ENCODE data around the gene TGFBR3. TPM values are rescaled to one million over a fixed set of nuclear protein-coding genes. Genes with fewer than 3 reads are reported as not detected.

The TGFBR3 gene
- total and polyA plus RNA-seq, 2 experiments from 2014 or later, result 16.2 to 26.5 TPM

DNA sequence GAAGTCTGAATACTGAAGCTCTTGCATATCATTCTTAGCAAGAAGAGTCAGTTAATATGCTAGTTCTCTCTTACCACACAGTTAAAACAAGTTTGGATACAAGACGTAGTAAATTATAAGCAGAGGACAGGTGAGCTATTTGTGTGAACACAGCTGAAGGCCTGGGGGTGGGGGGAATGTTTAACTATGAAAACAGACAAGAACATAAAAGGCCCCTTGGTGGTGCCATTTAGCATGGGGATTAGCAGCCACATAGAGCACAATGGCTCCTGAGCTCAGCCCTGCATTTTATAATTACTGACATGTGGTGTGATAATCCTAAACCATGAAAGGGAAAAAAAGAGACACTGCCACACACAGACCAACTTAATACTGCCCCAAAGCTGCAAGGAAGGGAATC, 94.8 kb downstream of the TGFBR3 start:
- DNase-seq, result no peak
- H3K4me1 ChIP-seq (ENCODE audit: insufficient read depth), result peaks cover 28% of the 10 kb centered on the region
- TF ChIP-seq EZH2phosphoT487 (IDR thresholded peaks at IDR 0.05; ENCODE audit: insufficient read depth, low read depth) (no peak), EZH2 (IDR thresholded peaks at IDR 0.05; ENCODE audit: insufficient read depth, poor library complexity, severe bottlenecking) (no peak)
- H3K27ac ChIP-seq, result no peak overlapping the region
- H3K79me2 ChIP-seq (ENCODE audit: insufficient read depth), result peaks cover 33% of the 10 kb centered on the region
- WGBS, 2 experiments (ENCODE audit: low coverage in 1 of 2, low lambda C conversion rate in 2 of 2, missing lambda C conversion rate in 2 of 2), result 91 to 100% methylated on average over 1 of the region's 1 CpG
- H3F3A ChIP-seq (ENCODE audit: insufficient read depth), result peaks cover 28% of the 10 kb centered on the region
- H4K20me1 ChIP-seq (ENCODE audit: insufficient read depth), result no peaks in the 10 kb centered on the region
- in situ Hi-C loops (cut with MboI), result no loop called here
- no peak overlapping the region for H3K4me3 ChIP-seq
- no peaks in the 10 kb centered on the region for H3K27me3 ChIP-seq (replicated peaks; ENCODE audit: insufficient read depth)
- no peak overlapping the region for H3K4me2 ChIP-seq (ENCODE audit: unreplicated experiment)
- no peak overlapping the region for H2AFZ ChIP-seq
- H3K36me3 ChIP-seq (ENCODE audit: low read depth), result peaks cover 9% of the 10 kb centered on the region
- H3K9me2 ChIP-seq (ENCODE audit: insufficient read depth), result no peaks in the 10 kb centered on the region
- H3K9me3 ChIP-seq (ENCODE audit: low read depth), result no peaks in the 10 kb centered on the region
- no peak overlapping the region for H3K9ac ChIP-seq

DNA sequence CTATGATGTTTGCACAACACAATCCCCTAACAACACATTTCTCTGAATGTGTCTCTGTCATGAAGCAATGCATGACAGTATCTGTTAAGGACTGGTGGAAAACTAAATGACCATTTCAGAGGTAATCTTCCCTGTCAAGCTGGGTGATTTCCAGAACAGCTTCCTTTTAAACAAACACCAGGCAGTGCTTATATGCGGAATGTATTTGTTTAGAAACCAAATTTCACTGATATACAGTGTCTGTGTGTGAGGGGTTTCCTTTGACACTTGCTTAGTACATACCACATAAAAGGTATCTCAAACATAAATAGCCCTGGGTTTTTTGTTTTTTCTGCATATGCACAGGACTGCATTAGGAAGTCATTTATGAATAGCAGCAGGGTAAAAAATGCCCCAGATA, 95.6 kb downstream of the TGFBR3 start:
- WGBS, 2 experiments (ENCODE audit: low coverage in 1 of 2, low lambda C conversion rate in 2 of 2, missing lambda C conversion rate in 2 of 2), result 94 to 96% methylated on average over 1 of the region's 1 CpG
- H3K27ac ChIP-seq, result no peak overlapping the region
- H3K4me2 ChIP-seq (ENCODE audit: unreplicated experiment), result no peak overlapping the region
- H3K9me3 ChIP-seq (ENCODE audit: low read depth), result no peaks in the 10 kb centered on the region
- H3K27me3 ChIP-seq (replicated peaks; ENCODE audit: insufficient read depth), result no peaks in the 10 kb centered on the region
- no peak overlapping the region for H3K9ac ChIP-seq
- H3K4me3 ChIP-seq, result no peak overlapping the region
- H3F3A ChIP-seq (ENCODE audit: insufficient read depth), result peaks cover 21% of the 10 kb centered on the region
- TF ChIP-seq EZH2phosphoT487 (IDR thresholded peaks at IDR 0.05; ENCODE audit: insufficient read depth, low read depth), result no peak
- TF ChIP-seq EZH2 (IDR thresholded peaks at IDR 0.05; ENCODE audit: insufficient read depth, poor library complexity, severe bottlenecking), result no peak
- H3K9me2 ChIP-seq (ENCODE audit: insufficient read depth), result no peaks in the 10 kb centered on the region
- H4K20me1 ChIP-seq (ENCODE audit: insufficient read depth), result no peaks in the 10 kb centered on the region
- DNase-seq, result no peak
- peaks cover 21% of the 10 kb centered on the region for H3K4me1 ChIP-seq (ENCODE audit: insufficient read depth)
- peaks cover 9% of the 10 kb centered on the region for H3K36me3 ChIP-seq (ENCODE audit: low read depth)
- H3K79me2 ChIP-seq (ENCODE audit: insufficient read depth), result peaks cover 33% of the 10 kb centered on the region
- in situ Hi-C loops (cut with MboI), result no loop called here
- no peak overlapping the region for H2AFZ ChIP-seq

- in situ Hi-C loops (cut with MboI), result no loop called here
- H3F3A ChIP-seq (ENCODE audit: insufficient read depth), result peaks cover 11% of the 10 kb centered on the region
- no peak overlapping the region for H2AFZ ChIP-seq
- H3K9ac ChIP-seq, result no peak overlapping the region
- H3K9me3 ChIP-seq (ENCODE audit: low read depth), result no peaks in the 10 kb centered on the region
- H3K4me3 ChIP-seq, result no peak overlapping the region
- peaks cover 11% of the 10 kb centered on the region for H3K4me1 ChIP-seq (ENCODE audit: insufficient read depth)
- no peaks in the 10 kb centered on the region for H3K9me2 ChIP-seq (ENCODE audit: insufficient read depth)
- H3K27ac ChIP-seq, result no peak overlapping the region
- TF ChIP-seq EZH2phosphoT487 (IDR thresholded peaks at IDR 0.05; ENCODE audit: insufficient read depth, low read depth) (no peak), EZH2 (IDR thresholded peaks at IDR 0.05; ENCODE audit: insufficient read depth, poor library complexity, severe bottlenecking) (no peak)
- H3K79me2 ChIP-seq (ENCODE audit: insufficient read depth), result peaks cover 33% of the 10 kb centered on the region
- no peak for DNase-seq
- no peaks in the 10 kb centered on the region for H4K20me1 ChIP-seq (ENCODE audit: insufficient read depth)
- H3K36me3 ChIP-seq (ENCODE audit: low read depth), result peaks cover 5% of the 10 kb centered on the region; the same call in 1 of the 2 replicates
- H3K4me2 ChIP-seq (ENCODE audit: unreplicated experiment), result no peak overlapping the region
- WGBS, 2 experiments (ENCODE audit: low coverage in 1 of 2, low lambda C conversion rate in 2 of 2, missing lambda C conversion rate in 2 of 2), result 73 to 74% methylated on average over 12 of the region's 12 CpGs
- H3K27me3 ChIP-seq (replicated peaks; ENCODE audit: insufficient read depth), result no peaks in the 10 kb centered on the region
Measured at GRCh38 chr1:91789273-91789997, 96.5 kb downstream of the TGFBR3 start.

- in situ Hi-C loops (cut with MboI), result no loop called here
- Histone ChIP-seq H3K9me2 (ENCODE audit: insufficient read depth) (no peaks in the 10 kb centered on the region), H3K27me3 (replicated peaks; ENCODE audit: insufficient read depth) (no peaks in the 10 kb centered on the region), H3K4me1 (ENCODE audit: insufficient read depth) (peaks cover 20% of the 10 kb centered on the region), H3K27ac (no peak overlapping the region), H2AFZ (no peak overlapping the region), H3K4me2 (ENCODE audit: unreplicated experiment) (no peak overlapping the region), H3K36me3 (ENCODE audit: low read depth) (peaks cover 5% of the 10 kb centered on the region; the same call in 1 of the 2 replicates), H3K79me2 (ENCODE audit: insufficient read depth) (peaks cover 40% of the 10 kb centered on the region), H3F3A (ENCODE audit: insufficient read depth) (0 out of 2 replicates have a peak, but pooled peaks cover under 1% of the 10 kb centered on the region), H3K9me3 (ENCODE audit: low read depth) (no peaks in the 10 kb centered on the region), H3K9ac (no peak overlapping the region), H3K4me3 (no peak overlapping the region), H4K20me1 (ENCODE audit: insufficient read depth) (no peaks in the 10 kb centered on the region)
- TF ChIP-seq EZH2 (IDR thresholded peaks at IDR 0.05; ENCODE audit: insufficient read depth, poor library complexity, severe bottlenecking) (no peak), EZH2phosphoT487 (IDR thresholded peaks at IDR 0.05; ENCODE audit: insufficient read depth, low read depth) (no peak)
- WGBS, 2 experiments (ENCODE audit: low coverage in 1 of 2, low lambda C conversion rate in 2 of 2, missing lambda C conversion rate in 2 of 2), result 53 to 68% methylated on average over 3 of the region's 3 CpGs
- DNase-seq, result no peak
Measured at GRCh38 chr1:91787919-91788318, 98.0 kb downstream of the TGFBR3 start.

Measured in GM23248 (cell line).